ENCODE results near the gene ZC3HAV1L.
A peak's percentile ranks its signal among the peaks of the same experiment; 100 is the strongest.
"Not testable (repeated sequence)": the region's sequence is repeated elsewhere in the genome, so short reads cannot be mapped to it uniquely, and the experiment has no call there.

The ZC3HAV1L gene

DNA sequence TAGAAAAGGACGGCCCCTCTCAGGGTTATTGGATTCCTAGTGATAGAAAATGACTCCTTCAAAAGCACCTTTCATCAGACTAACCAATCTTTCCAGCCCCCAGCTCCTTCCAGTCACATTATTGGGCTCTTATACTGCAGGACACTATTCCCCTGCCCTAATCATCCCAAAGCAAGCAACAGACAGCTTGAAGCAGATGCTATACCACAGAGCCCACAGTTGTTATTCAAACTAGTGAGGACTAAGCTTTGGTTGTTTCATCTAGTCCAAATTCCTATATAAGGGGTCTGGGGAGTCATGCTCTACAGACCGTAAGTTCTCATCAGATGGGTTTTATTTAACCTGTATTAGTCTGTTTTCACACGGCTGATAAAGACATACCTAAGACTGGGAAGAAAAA is 24.5 kb downstream of the ZC3HAV1L start:
- DNase-seq, result no peak

DNA sequence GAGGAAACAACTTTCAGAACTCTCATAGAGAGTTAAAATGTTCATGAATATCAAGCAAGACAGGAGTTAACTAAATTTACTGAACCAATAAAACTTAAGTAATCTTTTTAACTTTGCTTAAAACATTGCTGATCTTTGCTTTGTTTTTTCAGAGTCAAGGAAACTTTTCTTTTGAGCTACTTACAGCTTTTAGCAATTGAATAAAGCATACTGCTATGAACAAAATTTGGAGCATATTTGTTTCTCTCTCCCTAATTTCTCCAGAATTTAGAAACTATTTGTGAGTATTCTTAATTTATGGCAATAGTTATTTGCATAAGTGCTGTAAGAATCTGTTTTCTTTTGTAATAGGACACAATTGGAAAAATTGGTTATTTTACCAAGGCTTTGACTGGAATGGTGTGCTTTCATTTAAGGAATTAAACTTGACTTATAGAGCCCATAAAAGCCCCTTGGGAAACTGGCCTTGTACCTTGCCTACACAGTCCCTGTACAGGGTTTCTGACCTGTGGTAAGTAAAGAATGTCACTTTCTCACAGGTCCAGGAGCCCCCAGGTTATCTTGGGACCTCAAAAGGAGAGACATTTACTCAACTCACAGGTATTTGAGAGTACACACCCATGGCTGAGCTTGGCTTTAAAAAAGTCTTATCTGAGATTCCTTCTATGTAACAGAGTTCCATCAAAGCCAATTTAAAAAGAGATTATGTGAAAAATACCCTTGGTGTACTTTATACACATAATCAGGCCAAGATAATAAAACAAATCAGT is 31.3 kb downstream of the ZC3HAV1L start:
- no peak for DNase-seq

DNA sequence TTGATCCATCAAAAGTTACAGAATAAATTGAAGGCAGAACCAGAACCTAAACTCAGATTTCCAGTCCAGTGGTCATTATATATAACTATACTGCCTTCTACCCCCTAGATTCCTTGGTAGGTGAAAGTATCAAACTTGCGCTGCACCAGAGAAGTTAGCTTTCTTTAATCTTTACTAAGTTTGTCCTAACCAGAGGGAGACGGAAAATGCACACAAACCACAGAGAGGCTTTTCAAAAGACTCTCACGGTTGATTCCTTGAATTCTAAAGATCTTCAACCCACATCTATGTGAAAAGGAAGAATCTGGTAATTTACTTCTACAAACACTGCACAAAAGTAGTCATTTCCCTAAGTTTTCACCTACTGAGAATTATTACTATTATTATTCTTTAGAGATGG is 36.4 kb downstream of the ZC3HAV1L start:
- DNase-seq, result no peak

DNA sequence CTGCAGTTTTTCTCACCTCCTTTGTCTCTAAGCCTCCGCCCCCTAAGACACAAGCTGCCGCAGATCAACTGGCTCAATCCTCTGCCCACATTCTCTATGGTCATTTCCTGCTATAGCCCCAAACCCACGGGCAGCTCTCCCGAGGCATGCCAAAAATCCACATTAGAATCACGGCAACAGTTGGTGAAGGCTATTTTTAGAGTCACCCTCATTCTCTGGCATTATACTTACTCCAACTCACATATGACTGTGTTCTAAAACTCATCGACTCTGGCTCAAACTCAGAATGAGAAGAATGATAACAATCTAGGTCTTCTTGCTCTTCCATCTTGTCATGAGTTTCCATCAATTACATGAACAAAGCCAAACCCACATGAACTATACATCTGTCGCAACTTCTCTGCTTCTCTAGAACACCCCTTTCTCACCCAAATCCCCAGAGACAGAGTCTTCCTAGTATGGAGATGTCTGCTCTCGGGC is 43.8 kb downstream of the ZC3HAV1L start:
- no peak for DNase-seq

DNA sequence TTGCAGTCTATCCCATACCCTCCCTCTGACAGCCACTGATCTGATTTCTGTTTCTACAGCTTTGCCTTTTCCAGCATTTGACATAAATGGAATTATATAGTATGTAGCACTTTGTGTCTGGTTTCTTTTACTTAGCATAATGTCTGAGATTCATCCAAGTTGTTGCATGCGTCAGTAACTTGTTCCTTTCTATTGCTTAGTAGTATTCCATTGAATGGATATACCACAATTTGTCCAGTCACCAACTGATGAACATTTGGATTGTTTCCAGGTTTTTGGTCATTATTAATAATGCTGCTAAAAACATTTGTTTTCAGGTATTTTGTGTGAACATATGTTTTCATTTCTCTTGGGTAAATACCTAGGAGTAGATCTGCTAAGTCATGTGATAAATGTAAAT is 48.2 kb downstream of the ZC3HAV1L start:
- no peak for DNase-seq

DNA sequence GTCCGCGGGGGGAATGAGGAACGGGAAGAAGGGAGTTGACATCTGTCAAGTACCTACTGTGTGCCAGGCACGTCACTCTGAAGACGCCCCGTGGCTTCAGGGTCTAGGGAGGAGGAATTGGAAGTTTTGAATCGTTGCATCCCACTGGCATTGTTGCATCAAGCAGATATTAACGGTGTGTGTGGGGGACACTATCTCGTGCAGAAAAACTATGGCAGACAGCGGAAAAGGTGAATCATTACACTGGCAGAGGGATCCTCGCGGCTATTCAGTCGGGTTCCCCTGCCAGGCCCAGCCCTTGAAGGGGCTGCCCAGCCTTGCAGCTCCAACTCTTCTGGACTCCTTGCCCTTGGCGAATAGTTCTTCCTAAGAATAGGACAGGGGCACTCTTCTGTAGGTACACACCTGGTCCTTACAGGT is 53.6 kb downstream of the ZC3HAV1L start:
- peak; percentile 19 to 37 for DNase-seq

DNA sequence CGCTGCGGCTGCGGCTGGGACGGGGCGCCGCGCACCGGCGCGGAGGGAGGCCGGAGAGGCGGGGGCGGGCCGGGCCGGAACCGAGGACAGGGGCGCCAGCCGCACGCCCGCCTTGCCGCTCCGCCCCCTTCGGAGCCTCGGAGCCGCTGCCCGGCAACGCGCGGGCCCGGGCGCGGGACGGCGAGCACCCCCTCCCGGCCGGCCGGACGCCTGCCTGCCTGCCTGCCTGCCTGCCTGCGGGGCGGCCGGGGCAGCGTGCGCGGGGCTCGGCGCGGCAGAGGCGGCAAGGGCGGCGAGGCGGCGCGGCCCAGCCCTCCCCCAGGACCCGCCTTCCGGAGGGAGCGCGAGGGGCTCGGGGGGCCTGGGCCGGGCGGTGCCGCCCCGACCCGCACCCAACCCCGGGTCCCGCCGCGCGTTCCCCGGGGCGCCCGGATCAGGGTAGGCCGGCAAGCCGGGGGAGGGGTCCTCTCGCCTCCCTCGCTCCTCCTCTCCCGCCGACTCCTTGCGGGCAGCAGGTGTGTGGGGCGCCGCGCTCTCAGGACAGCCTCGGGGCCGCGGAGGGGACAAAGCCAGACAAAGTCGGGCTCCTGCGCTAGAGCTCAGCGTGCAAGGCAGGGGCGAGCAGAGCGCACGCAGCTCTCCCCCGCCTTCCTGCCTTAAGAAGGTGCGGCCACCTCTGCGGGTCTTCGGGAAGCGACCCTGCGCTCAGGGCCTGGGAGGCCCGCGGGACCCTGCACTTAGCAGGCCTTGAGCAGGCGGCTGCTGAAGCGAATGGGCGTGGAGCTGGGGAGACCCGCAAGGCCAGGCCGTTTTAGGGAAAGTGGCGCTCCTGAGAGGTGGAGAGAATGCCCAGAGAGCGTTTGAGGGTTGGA is 54.3 kb downstream of the ZC3HAV1L start, which contains the start of gene KIAA1549:
Gene KIAA1549 (minus strand): TSS at position 58 of the 872 bp plus-strand sequence. CDS start 120 bp downstream, outside the sequence.
- DNase-seq, result peak; percentile 57 to 91

DNA sequence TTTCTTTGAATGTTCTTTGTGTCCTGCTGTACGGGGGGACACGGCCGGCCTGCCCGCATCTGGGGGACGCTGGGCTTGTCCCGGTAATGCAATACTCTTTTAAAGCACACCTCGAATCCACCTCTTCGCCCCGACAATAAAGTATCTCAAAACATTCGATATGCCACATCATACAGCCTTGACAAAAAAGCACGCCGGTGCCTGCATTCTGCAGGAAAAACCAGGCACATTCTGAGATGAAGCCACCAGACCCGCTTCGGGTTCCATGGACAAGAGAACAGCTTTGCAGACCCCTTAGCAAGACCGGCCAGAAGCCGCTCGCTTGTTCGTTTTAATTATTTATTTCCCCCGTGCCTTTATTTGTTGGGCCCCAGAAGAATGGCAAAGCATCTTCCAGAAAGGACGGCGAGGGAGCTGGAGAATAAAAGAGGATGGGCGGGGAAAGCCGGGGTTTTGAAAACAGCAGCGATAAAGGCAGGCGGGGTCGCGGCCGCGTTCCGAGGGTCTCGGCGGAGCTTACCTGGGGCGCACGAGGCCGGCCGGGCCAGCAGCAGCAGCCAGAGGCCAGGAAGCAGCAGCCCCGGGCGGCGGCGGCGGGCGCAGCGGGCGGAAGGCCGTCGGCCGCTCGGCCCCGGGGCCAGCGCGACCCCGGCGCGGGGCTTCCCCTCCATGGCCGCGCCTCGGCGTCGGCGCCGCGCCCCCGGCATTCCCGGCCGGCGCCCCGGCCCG is 55.1 kb downstream of the ZC3HAV1L start:
- peak; percentile 34 to 83 for DNase-seq

DNA sequence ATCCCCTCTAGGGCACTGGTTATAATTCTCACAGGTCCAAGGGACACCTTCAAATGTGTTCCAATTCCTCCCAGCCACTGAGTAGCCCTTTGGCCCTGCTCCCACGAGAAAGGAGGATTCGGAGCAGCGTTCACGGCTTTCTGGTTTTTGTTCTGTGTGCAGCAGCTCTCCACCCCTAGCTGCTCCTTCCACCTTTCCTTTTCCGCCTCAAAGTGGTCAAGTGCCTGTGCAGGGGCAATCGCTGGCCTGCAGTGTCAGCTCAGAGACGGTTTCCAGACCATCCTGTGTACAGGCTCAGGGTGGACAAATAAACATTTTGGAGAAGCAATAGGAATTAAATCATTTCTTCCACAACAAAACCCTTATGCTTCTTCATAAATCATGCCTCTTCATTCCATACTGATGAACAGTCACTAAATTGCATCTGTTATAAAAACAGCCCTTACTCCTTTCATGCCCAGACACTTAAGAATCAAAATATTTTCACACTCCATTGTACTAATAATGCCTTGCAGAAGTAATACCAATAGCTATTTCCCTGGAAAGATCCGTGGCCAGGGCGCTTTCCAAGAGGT is 55.8 kb downstream of the ZC3HAV1L start:
- peak in 1 of 2 experiments; percentile 24 for DNase-seq

DNA sequence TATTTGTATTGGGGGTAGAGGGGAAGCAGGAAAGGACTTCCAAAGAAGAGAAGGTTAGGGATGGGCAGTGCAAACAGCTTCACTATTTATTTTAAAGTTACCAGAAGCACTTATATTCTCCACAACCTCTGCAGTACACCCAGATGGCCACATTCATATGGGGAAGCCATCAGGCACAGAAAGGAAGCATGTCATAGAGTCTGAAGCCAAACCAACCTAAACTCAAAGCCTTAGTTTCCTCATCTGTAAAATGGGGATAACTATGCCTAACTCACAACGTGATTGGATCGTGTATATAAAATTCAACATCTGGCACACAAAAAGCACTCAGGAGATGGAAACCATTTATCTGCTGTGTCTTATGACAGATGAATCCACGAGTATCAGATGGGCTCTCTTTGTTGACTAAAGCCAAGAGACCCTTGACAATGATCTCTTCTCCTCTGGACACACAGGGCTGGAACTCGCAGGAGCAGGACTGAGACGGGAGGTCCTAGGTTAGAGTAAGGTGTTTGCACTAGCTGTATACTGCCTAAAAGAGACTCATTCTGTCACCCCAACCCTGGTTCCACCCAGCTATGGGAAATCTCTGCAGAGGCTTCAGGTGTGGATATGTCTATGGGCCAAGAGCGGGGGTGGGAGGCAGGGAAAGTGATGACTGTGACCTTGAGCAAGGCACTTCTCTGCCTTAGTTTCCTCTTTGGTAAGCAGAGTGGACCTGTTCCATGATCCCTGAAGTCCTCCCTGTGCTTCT is 56.4 kb downstream of the ZC3HAV1L start:
- peak; percentile 15 to 52 for DNase-seq

DNA sequence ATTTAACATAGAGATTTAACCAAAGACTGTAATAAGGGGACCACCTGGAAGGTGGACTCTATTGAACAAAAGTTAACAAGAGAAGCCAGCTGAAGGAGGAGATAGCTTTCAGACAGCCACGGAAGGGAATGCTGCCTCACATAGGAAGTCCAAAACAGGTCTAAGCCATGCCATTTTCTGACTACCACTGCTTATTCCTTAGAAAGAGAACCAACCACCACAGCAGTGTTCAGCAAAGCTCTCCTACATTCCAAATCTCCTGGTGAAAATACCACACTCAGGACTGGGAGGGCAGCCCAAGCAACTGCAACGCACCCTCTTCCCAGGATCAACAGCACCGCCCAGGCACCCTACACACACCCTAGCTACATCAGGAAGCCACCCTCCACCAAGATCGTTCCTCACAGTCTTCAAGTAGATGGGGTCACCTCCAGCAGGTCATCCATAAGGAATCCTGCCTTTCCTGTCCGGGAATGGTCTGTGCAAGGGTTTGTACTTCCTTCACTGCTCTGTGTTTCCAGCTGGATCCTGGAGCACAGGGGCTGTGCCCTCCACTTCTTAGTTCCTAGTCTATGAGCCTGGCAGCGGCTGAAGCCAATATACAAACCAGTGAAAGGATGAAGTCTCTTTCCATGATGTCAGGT is 57.2 kb downstream of the ZC3HAV1L start:
- DNase-seq, result peak in 1 of 2 experiments; percentile 45

DNA sequence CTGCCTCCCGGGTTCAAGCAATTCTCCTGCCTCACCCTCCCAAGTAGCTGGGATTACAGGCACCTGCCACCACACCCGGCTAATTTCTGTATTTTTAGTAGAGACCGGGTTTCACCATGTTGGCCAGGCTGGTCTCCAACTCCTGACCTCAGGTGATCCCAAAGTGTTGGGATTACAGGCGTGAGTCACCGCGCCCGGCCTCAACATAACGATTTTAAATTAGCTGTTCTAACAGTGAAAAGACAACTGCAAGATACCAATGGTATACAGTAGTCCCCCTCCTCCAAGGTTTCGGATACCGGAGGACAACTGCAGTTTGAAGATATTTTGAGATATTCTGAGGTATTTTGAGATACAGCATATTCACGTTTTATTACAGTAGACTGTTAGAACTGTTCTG is 59.7 kb downstream of the ZC3HAV1L start:
- DNase-seq, result not testable (repeated sequence)

Data from NCI-H526 (cell line).